Measurements from ENCODE around the gene SLC7A14.

GRCh38 chr3:170579646-170580045, 6.2 kb downstream of the SLC7A14 start:
- no peak for TF ChIP-seq EZH2 (IDR thresholded peaks at IDR 0.05)
- TF ChIP-seq, protein P1, sequence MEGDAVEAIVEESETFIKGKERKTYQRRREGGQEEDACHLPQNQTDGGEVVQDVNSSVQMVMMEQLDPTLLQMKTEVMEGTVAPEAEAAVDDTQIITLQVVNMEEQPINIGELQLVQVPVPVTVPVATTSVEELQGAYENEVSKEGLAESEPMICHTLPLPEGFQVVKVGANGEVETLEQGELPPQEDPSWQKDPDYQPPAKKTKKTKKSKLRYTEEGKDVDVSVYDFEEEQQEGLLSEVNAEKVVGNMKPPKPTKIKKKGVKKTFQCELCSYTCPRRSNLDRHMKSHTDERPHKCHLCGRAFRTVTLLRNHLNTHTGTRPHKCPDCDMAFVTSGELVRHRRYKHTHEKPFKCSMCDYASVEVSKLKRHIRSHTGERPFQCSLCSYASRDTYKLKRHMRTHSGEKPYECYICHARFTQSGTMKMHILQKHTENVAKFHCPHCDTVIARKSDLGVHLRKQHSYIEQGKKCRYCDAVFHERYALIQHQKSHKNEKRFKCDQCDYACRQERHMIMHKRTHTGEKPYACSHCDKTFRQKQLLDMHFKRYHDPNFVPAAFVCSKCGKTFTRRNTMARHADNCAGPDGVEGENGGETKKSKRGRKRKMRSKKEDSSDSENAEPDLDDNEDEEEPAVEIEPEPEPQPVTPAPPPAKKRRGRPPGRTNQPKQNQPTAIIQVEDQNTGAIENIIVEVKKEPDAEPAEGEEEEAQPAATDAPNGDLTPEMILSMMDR (IDR thresholded peaks at IDR 0.05): no peak
- TF ChIP-seq EZH2phosphoT487 (IDR thresholded peaks at IDR 0.05): no peak

Data from neural progenitor cell (in vitro differentiated cells).